ENCODE data around the gene MASP1.

DNA sequence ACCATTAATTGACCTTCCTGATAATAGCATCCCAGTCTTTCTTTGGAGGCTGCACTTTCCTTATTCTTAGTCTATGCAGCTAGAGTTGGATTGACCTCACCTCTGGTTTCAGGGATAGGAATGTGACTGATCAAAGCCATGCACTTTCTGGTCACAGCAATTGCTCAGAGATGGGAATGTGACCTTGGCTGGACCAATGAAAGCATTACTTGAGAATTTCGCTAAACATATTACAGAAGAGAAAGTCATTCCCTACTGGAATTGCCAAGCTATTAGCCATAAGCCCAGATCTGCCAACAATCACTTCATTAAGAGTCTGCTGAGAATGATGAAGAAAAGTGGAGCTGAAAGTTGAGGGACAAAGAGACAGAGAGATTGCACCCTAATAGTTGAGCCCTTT is 61.5 kb downstream of the MASP1 start:
- TF ChIP-seq, protein P1, sequence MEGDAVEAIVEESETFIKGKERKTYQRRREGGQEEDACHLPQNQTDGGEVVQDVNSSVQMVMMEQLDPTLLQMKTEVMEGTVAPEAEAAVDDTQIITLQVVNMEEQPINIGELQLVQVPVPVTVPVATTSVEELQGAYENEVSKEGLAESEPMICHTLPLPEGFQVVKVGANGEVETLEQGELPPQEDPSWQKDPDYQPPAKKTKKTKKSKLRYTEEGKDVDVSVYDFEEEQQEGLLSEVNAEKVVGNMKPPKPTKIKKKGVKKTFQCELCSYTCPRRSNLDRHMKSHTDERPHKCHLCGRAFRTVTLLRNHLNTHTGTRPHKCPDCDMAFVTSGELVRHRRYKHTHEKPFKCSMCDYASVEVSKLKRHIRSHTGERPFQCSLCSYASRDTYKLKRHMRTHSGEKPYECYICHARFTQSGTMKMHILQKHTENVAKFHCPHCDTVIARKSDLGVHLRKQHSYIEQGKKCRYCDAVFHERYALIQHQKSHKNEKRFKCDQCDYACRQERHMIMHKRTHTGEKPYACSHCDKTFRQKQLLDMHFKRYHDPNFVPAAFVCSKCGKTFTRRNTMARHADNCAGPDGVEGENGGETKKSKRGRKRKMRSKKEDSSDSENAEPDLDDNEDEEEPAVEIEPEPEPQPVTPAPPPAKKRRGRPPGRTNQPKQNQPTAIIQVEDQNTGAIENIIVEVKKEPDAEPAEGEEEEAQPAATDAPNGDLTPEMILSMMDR (conservative IDR thresholded peaks at IDR 0.05; ENCODE audit: low read length), result no peak
- no peak for TF ChIP-seq EZH2phosphoT487 (IDR thresholded peaks at IDR 0.05; ENCODE audit: borderline replicate concordance)

All from Loucy (cell line).